WTC11 (cell line): Measurements from ENCODE around the gene RTEL1. TPM values are rescaled to one million over a fixed set of nuclear protein-coding genes. Genes with fewer than 3 reads are reported as not detected.

Source experiments
- ATAC-seq: fragments of 200-7000 bp; cut with Tn5 transposase; 2 replicates; pipeline ENCODE4 v1.10.0; 2021; ENCODE audit warnings: mild to moderate bottlenecking, moderate library complexity
- CTCF ChIA-PET: fragments of 300-600 bp; sonication (Branson Sonifier 250); formaldehyde crosslinking; loops from one replicate; lab custom pipeline; 2021; ENCODE audit warnings: antibody characterized with exemption; lab: Charles Lee
- POLR2A ChIA-PET: fragments of 350-600 bp; sonication (Branson Sonifier 250); formaldehyde crosslinking; loops from one replicate; lab custom pipeline; 2021; ENCODE audit warnings: antibody characterized with exemption; lab: Charles Lee
- DNase-seq: peaks from one replicate; pipeline ENCODE4 v3.0.0; 2021; ENCODE audit warnings: low spot score
- H3K27ac Mint-ChIP-seq: 2 replicates; pipeline ENCODE4 v1.8.0; 2021; ENCODE audit warnings: mixed read lengths
- H3K27me3 Mint-ChIP-seq: 2 replicates; pipeline ENCODE4 v1.8.0; 2021; ENCODE audit warnings: low read depth, mild to moderate bottlenecking, moderate library complexity, mixed read lengths
- H3K36me3 Mint-ChIP-seq: 2 replicates; pipeline ENCODE4 v1.8.0; 2021; ENCODE audit warnings: mixed read lengths
- H3K4me1 Mint-ChIP-seq: 2 replicates; pipeline ENCODE4 v1.8.0; 2022; ENCODE audit warnings: mixed read lengths
- H3K4me3 Mint-ChIP-seq: 2 replicates; pipeline ENCODE4 v1.8.0; 2021; ENCODE audit warnings: mild to moderate bottlenecking, moderate library complexity, mixed read lengths
- H3K9me3 Mint-ChIP-seq: 2 replicates; pipeline ENCODE4 v1.8.0; 2021; ENCODE audit warnings: mixed read lengths
- ATF1 ChIP-seq: sonication (generic); formaldehyde crosslinking; IDR thresholded peaks from 2 replicates; pipeline ENCODE4 v1.8.1; 2023; ENCODE audit warnings: mild to moderate bottlenecking, moderate library complexity, missing genetic modification reagents
- CREM ChIP-seq: sonication (generic); formaldehyde crosslinking; IDR thresholded peaks from 2 replicates; pipeline ENCODE4 v1.8.1; 2022; ENCODE audit warnings: mild to moderate bottlenecking, missing genetic modification reagents, moderate library complexity
- ERG ChIP-seq: fragments of 250-450 bp; sonication (Bioruptor Pico); IDR thresholded peaks from 2 replicates; pipeline ENCODE4 v1.8.0; 2021; ENCODE audit warnings: mild to moderate bottlenecking
- FOXP4 ChIP-seq: sonication (generic); formaldehyde crosslinking; IDR thresholded peaks from 2 replicates; pipeline ENCODE4 v1.8.0; 2022; ENCODE audit warnings: mild to moderate bottlenecking, missing genetic modification reagents
- IRF1 ChIP-seq: sonication (generic); formaldehyde crosslinking; IDR thresholded peaks from 2 replicates; pipeline ENCODE4 v1.8.0; 2023; ENCODE audit warnings: missing genetic modification reagents
- JAZF1 ChIP-seq: fragments of 250-450 bp; sonication (Bioruptor Pico); IDR thresholded peaks from 2 replicates; pipeline ENCODE4 v1.9.0; 2021; ENCODE audit warnings: moderate library complexity, mild to moderate bottlenecking, inconsistent platforms
- JUN ChIP-seq: sonication (generic); formaldehyde crosslinking; IDR thresholded peaks from 2 replicates; pipeline ENCODE4 v1.8.0; 2023; ENCODE audit warnings: mild to moderate bottlenecking, missing genetic modification reagents
- MXD4 ChIP-seq: fragments of 250-450 bp; sonication (Bioruptor Pico); IDR thresholded peaks from 2 replicates; pipeline ENCODE4 v1.8.0; 2021; ENCODE audit warnings: mild to moderate bottlenecking, moderate library complexity, borderline replicate concordance
- NFATC4 ChIP-seq: fragments of 250-450 bp; sonication (Bioruptor Pico); IDR thresholded peaks from 2 replicates; pipeline ENCODE4 v1.9.0; 2021; ENCODE audit warnings: mild to moderate bottlenecking
- PRRX2 ChIP-seq: fragments of 250-450 bp; sonication (Bioruptor Pico); IDR thresholded peaks from 2 replicates; pipeline ENCODE4 v1.8.0; 2021; ENCODE audit warnings: mild to moderate bottlenecking
- RORB ChIP-seq: fragments of 250-450 bp; sonication (Bioruptor Pico); IDR thresholded peaks from 2 replicates; pipeline ENCODE4 v1.9.0; 2021; ENCODE audit warnings: mild to moderate bottlenecking
- TCF7 ChIP-seq: sonication (generic); formaldehyde crosslinking; IDR thresholded peaks from 2 replicates; pipeline ENCODE4 v1.8.0; 2022; ENCODE audit warnings: mild to moderate bottlenecking, low read depth, missing genetic modification reagents, moderate library complexity
- ZNF219 ChIP-seq: sonication (generic); formaldehyde crosslinking; IDR thresholded peaks from 2 replicates; pipeline ENCODE4 v1.8.0; 2023; ENCODE audit warnings: missing genetic modification reagents, mild to moderate bottlenecking, borderline replicate concordance
- ZSCAN18 ChIP-seq: fragments of 250-450 bp; sonication (Bioruptor Pico); IDR thresholded peaks from 2 replicates; pipeline ENCODE4 v2.1.2; 2022; ENCODE audit warnings: mild to moderate bottlenecking, moderate library complexity
- total RNA-seq: library from RNA; stranded (reverse); gene quantifications from 3 replicates; pipeline ENCODE4 v1.2.3, GENCODE V29; 2021
- TF ChIP-seq, protein P1 (sequence below): sonication (generic); formaldehyde crosslinking; IDR thresholded peaks from 2 replicates; pipeline ENCODE4 v1.8.1; 2023; ENCODE audit warnings: mild to moderate bottlenecking, moderate library complexity, missing genetic modification reagents
- TF ChIP-seq, protein P2 (sequence below): sonication (generic); formaldehyde crosslinking; IDR thresholded peaks from 2 replicates; pipeline ENCODE4 v1.8.1; 2022; ENCODE audit warnings: missing genetic modification reagents, borderline replicate concordance

Gene RTEL1
- total RNA-seq, 1 experiment from 2014 or later: 44.9 TPM

- TF ChIP-seq ZNF219 (no peak), NFATC4 (CRISPR knock-in tag) (no peak)
- TF ChIP-seq, all 79 proteins: peak for 0
Measured at GRCh38 chr20:63691711-63692435, 33.8 kb downstream of the RTEL1 start (continued).

GRCh38 chr20:63692436-63693082, 34.4 kb downstream of the RTEL1 start:
- Mint-ChIP-seq H3K9me3 (no peaks in the 10 kb centered on the region), H3K4me1 (peaks cover 7% of the 10 kb centered on the region), H3K4me3 (no peak overlapping the region), H3K27ac (no peak overlapping the region), H3K27me3 (peaks cover 3% of the 10 kb centered on the region; the same call in 1 of the 2 replicates), H3K36me3 (peaks cover 14% of the 10 kb centered on the region)
- ChIA-PET POLR2A (no interaction called here), CTCF (no interaction called here)
- no peak for DNase-seq
- ATAC-seq: no peak
- no peak for TF ChIP-seq TCF7 (CRISPR knock-in tag)

GRCh38 chr20:63693083-63693732, 35.1 kb downstream of the RTEL1 start:
- Mint-ChIP-seq H3K4me1 (peaks cover 7% of the 10 kb centered on the region), H3K9me3 (no peaks in the 10 kb centered on the region), H3K4me3 (no peak overlapping the region)
- POLR2A ChIA-PET: no interaction called here
- CTCF ChIA-PET: no interaction called here
- TF ChIP-seq, protein P1, sequence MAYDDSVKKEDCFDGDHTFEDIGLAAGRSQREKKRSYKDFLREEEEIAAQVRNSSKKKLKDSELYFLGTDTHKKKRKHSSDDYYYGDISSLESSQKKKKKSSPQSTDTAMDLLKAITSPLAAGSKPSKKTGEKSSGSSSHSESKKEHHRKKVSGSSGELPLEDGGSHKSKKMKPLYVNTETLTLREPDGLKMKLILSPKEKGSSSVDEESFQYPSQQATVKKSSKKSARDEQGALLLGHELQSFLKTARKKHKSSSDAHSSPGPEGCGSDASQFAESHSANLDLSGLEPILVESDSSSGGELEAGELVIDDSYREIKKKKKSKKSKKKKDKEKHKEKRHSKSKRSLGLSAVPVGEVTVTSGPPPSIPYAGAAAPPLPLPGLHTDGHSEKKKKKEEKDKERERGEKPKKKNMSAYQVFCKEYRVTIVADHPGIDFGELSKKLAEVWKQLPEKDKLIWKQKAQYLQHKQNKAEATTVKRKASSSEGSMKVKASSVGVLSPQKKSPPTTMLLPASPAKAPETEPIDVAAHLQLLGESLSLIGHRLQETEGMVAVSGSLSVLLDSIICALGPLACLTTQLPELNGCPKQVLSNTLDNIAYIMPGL (CRISPR knock-in tag): no peak
- TF ChIP-seq ZSCAN18 (CRISPR knock-in tag) (no peak), CREM (no peak), PRRX2 (no peak)
- TF ChIP-seq, all 79 proteins: peak for 0
- Mint-ChIP-seq H3K27me3 (peaks cover 3% of the 10 kb centered on the region; the same call in 1 of the 2 replicates), H3K36me3 (peaks cover 14% of the 10 kb centered on the region), H3K27ac (no peak overlapping the region)
- ATAC-seq (no peak), DNase-seq (no peak)

DNA sequence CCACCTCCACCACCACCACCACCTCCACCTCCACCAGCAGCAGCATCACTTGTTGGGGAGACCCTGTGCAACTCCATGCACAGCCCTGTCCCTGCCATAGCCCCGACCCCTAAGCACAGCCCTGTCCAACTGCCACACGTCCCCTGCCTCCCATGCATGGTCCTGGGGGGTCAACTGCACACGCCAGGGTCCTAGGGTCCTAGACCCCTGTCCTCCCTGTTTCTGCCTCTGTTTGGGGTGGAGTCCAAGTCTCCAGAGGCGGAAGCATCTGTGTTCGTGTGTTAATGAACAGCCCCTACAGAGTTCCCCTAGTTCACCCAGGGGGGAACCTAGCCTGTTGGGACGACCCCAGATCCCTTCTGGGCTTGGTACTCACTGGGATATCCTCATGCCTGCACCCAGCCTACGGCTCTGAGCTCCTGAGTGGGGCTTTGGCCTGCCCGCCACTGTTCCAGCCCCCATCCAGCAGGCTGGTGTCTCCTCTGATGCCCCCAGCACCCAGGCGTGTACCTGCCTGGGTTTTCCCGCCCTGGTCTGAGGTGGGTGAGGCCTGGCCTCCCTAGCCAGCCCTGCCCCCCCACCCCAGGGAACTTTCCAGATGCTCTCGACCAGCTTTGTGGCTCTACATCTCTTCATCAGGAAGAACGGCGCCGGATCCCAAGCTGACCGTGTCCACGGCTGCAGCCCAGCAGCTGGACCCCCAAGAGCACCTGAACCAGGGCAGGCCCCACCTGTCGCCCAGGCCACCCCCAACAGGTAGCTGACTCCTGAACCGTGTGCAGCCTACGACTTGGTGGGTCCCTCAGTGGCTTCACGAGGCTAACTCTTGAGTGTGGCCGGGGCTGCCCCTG, 35.8 kb downstream of the RTEL1 start:
- no peak overlapping the region for H3K27ac Mint-ChIP-seq
- no peaks in the 10 kb centered on the region for H3K9me3 Mint-ChIP-seq
- ATAC-seq (no peak), DNase-seq (no peak)
- peaks cover 7% of the 10 kb centered on the region for H3K4me1 Mint-ChIP-seq
- H3K4me3 Mint-ChIP-seq: no peak overlapping the region
- H3K27me3 Mint-ChIP-seq: peaks cover 3% of the 10 kb centered on the region; the same call in 1 of the 2 replicates
- ChIA-PET CTCF (no interaction called here), POLR2A (no interaction called here)
- TF ChIP-seq JUN (CRISPR knock-in tag): no peak
- TF ChIP-seq IRF1 (CRISPR knock-in tag): no peak
- TF ChIP-seq FOXP4 (CRISPR knock-in tag): no peak
- TF ChIP-seq ERG (CRISPR knock-in tag): no peak
- no peak for TF ChIP-seq JAZF1 (CRISPR knock-in tag)
- TF ChIP-seq ATF1: no peak
- TF ChIP-seq MXD4 (CRISPR knock-in tag): no peak
- no peak for TF ChIP-seq RORB (CRISPR knock-in tag)
- TF ChIP-seq, protein P2, sequence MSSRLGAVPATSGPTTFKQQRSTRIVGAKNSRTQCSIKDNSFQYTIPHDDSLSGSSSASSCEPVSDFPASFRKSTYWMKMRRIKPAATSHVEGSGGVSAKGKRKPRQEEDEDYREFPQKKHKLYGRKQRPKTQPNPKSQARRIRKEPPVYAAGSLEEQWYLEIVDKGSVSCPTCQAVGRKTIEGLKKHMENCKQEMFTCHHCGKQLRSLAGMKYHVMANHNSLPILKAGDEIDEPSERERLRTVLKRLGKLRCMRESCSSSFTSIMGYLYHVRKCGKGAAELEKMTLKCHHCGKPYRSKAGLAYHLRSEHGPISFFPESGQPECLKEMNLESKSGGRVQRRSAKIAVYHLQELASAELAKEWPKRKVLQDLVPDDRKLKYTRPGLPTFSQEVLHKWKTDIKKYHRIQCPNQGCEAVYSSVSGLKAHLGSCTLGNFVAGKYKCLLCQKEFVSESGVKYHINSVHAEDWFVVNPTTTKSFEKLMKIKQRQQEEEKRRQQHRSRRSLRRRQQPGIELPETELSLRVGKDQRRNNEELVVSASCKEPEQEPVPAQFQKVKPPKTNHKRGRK (CRISPR knock-in tag): no peak
- H3K36me3 Mint-ChIP-seq: peaks cover 14% of the 10 kb centered on the region
